HUES64 (cell line): ENCODE measurements around the gene CDC42EP2.

Experiments used
- H3K27ac ChIP-seq: 2 replicates; pipeline ENCODE4 v1.7.0; 2013; ENCODE audit warnings: low read depth, low read length, inconsistent platforms
- H3K27me3 ChIP-seq: 2 replicates; pipeline ENCODE4 v1.6.1; 2013; ENCODE audit warnings: mild to moderate bottlenecking, low read length; ENCODE audit not compliant: insufficient read depth
- H3K36me3 ChIP-seq: 2 replicates; pipeline ENCODE4 v1.6.1; 2013; ENCODE audit warnings: mild to moderate bottlenecking, low read length; ENCODE audit not compliant: insufficient read depth
- H3K4me1 ChIP-seq: 2 replicates; pipeline ENCODE4 v1.6.1; 2013; ENCODE audit warnings: mild to moderate bottlenecking, low read length, moderate library complexity; ENCODE audit not compliant: insufficient read depth
- H3K4me3 ChIP-seq: 2 replicates; pipeline ENCODE4 v1.5.1; 2013; ENCODE audit warnings: mild to moderate bottlenecking, low read length, moderate library complexity
- H3K9ac ChIP-seq: 2 replicates; pipeline ENCODE4 v1.6.1; 2013; ENCODE audit warnings: mild to moderate bottlenecking, low read depth, low read length
- H3K9me3 ChIP-seq: 2 replicates; pipeline ENCODE4 v1.6.1; 2013; ENCODE audit warnings: low read depth, low read length; ENCODE audit not compliant: insufficient read depth
- WGBS: fragments of 150-250, 120-280 bp; methylation state at CpG from one replicate; pipeline ENCODE4 v1.1.7; 2013; ENCODE audit warnings: missing lambda C conversion rate; 5-methylcytosine and 5-hydroxymethylcytosine counted together

The CDC42EP2 gene

GRCh38 chr11:65287601-65288000 is 27.1 kb upstream of the CDC42EP2 start:
- H3K9ac ChIP-seq = no peak overlapping the region
- 0 out of 2 replicates have a peak, but pooled peaks cover 3% of the 10 kb centered on the region for H3K4me1 ChIP-seq
- peaks cover 97% of the 10 kb centered on the region for H3K36me3 ChIP-seq
- no peak overlapping the region for H3K27ac ChIP-seq
- H3K9me3 ChIP-seq = no peaks in the 10 kb centered on the region
- H3K27me3 ChIP-seq = no peaks in the 10 kb centered on the region
- no peak overlapping the region for H3K4me3 ChIP-seq
- 97% methylated on average over 2 of the region's 2 CpGs for WGBS

- peaks cover 97% of the 10 kb centered on the region for H3K36me3 ChIP-seq
- WGBS = 95% methylated on average over 6 of the region's 6 CpGs
- H3K9ac ChIP-seq = no peak overlapping the region
- no peaks in the 10 kb centered on the region for H3K9me3 ChIP-seq
- H3K4me1 ChIP-seq = 0 out of 2 replicates have a peak, but pooled peaks cover 3% of the 10 kb centered on the region
- H3K27ac ChIP-seq = no peak overlapping the region
- no peak overlapping the region for H3K4me3 ChIP-seq
- no peaks in the 10 kb centered on the region for H3K27me3 ChIP-seq
These were observed 25.7 kb upstream of the CDC42EP2 start for GRCh38 chr11:65288706-65289536.

GRCh38 chr11:65290448-65291165 is 24.1 kb upstream of the CDC42EP2 start:
- Histone ChIP-seq H3K27ac (no peak overlapping the region), H3K9ac (no peak overlapping the region), H3K4me1 (0 out of 2 replicates have a peak, but pooled peaks cover 3% of the 10 kb centered on the region), H3K9me3 (no peaks in the 10 kb centered on the region), H3K4me3 (no peak overlapping the region), H3K36me3 (peaks cover 97% of the 10 kb centered on the region), H3K27me3 (no peaks in the 10 kb centered on the region)
- WGBS = 94% methylated on average over 8 of the region's 8 CpGs

- no peak overlapping the region for H3K4me3 ChIP-seq
- H3K4me1 ChIP-seq = 0 out of 2 replicates have a peak, but pooled peaks cover 3% of the 10 kb centered on the region
- H3K9ac ChIP-seq = no peak overlapping the region
- H3K9me3 ChIP-seq = no peaks in the 10 kb centered on the region
- 81% methylated on average over 5 of the region's 5 CpGs for WGBS
- H3K27ac ChIP-seq = no peak overlapping the region
- H3K36me3 ChIP-seq = peaks cover 97% of the 10 kb centered on the region
- H3K27me3 ChIP-seq = no peaks in the 10 kb centered on the region
These were observed 23.1 kb upstream of the CDC42EP2 start for GRCh38 chr11:65291613-65292012.

GRCh38 chr11:65292890-65293289 is 21.8 kb upstream of the CDC42EP2 start:
- Histone ChIP-seq H3K4me1 (0 out of 2 replicates have a peak, but pooled peaks cover 3% of the 10 kb centered on the region), H3K4me3 (no peak overlapping the region), H3K27ac (no peak overlapping the region), H3K27me3 (no peaks in the 10 kb centered on the region), H3K9me3 (no peaks in the 10 kb centered on the region), H3K9ac (no peak overlapping the region), H3K36me3 (peaks cover 97% of the 10 kb centered on the region)
- WGBS = 97% methylated on average over 5 of the region's 5 CpGs

GRCh38 chr11:65293909-65294381 is 20.7 kb upstream of the CDC42EP2 start:
- Histone ChIP-seq H3K27ac (no peak overlapping the region), H3K36me3 (peaks cover 97% of the 10 kb centered on the region), H3K4me3 (no peak overlapping the region), H3K9me3 (no peaks in the 10 kb centered on the region), H3K9ac (no peak overlapping the region), H3K4me1 (0 out of 2 replicates have a peak, but pooled peaks cover 3% of the 10 kb centered on the region), H3K27me3 (no peaks in the 10 kb centered on the region)
- 93% methylated on average over 10 of the region's 10 CpGs for WGBS

- 96% methylated on average over 11 of the region's 11 CpGs for WGBS
- Histone ChIP-seq H3K27me3 (no peaks in the 10 kb centered on the region), H3K9ac (no peak overlapping the region), H3K4me1 (0 out of 2 replicates have a peak, but pooled peaks cover 3% of the 10 kb centered on the region), H3K27ac (no peak overlapping the region), H3K36me3 (peaks cover 91% of the 10 kb centered on the region), H3K9me3 (no peaks in the 10 kb centered on the region), H3K4me3 (no peak overlapping the region)
These were observed 19.7 kb upstream of the CDC42EP2 start for GRCh38 chr11:65295001-65295400.

- 94% methylated on average over 11 of the region's 11 CpGs for WGBS
- H3K9me3 ChIP-seq = no peaks in the 10 kb centered on the region
- no peak overlapping the region for H3K27ac ChIP-seq
- H3K27me3 ChIP-seq = no peaks in the 10 kb centered on the region
- peaks cover 83% of the 10 kb centered on the region for H3K36me3 ChIP-seq
- no peak overlapping the region for H3K9ac ChIP-seq
- 0 out of 2 replicates have a peak, but pooled peaks cover 3% of the 10 kb centered on the region for H3K4me1 ChIP-seq
- H3K4me3 ChIP-seq = no peak overlapping the region
These were observed 18.9 kb upstream of the CDC42EP2 start for GRCh38 chr11:65295571-65296341.

GRCh38 chr11:65297026-65297672 is 17.5 kb upstream of the CDC42EP2 start:
- H3K27ac ChIP-seq = no peak overlapping the region
- H3K36me3 ChIP-seq = peaks cover 71% of the 10 kb centered on the region
- H3K9me3 ChIP-seq = no peaks in the 10 kb centered on the region
- no peak overlapping the region for H3K4me3 ChIP-seq
- H3K9ac ChIP-seq = no peak overlapping the region
- H3K4me1 ChIP-seq = peaks cover 7% of the 10 kb centered on the region
- no peaks in the 10 kb centered on the region for H3K27me3 ChIP-seq
- WGBS = 93% methylated on average over 12 of the region's 12 CpGs

GRCh38 chr11:65298131-65298535 is 16.5 kb upstream of the CDC42EP2 start:
- Histone ChIP-seq H3K27me3 (no peaks in the 10 kb centered on the region), H3K27ac (no peak overlapping the region), H3K9me3 (no peaks in the 10 kb centered on the region), H3K4me3 (no peak overlapping the region), H3K4me1 (peaks cover 11% of the 10 kb centered on the region), H3K9ac (no peak overlapping the region), H3K36me3 (peaks cover 61% of the 10 kb centered on the region)
- 95% methylated on average over 8 of the region's 8 CpGs for WGBS
